DND-41 (cell line): ENCODE data around the gene SND1.

Experiments used
- ATAC-seq: fragments of 200-7000 bp; cut with Tn5 transposase; 3 replicates; pipeline ENCODE4 v1.9.1; 2021; ENCODE audit warnings: low read depth; ENCODE audit not compliant: insufficient read depth
- DNase-seq: peaks from one replicate; pipeline ENCODE4 v3.0.0-alpha.2; 2020
- H2AFZ ChIP-seq: 2 replicates; pipeline ENCODE4 v1.6.0; 2012; ENCODE audit warnings: low read depth, low read length
- H3K27ac ChIP-seq: 2 replicates; pipeline ENCODE4 v1.5.1; 2012; ENCODE audit warnings: low read length, inconsistent platforms
- H3K27me3 ChIP-seq: fragments of 200-600 bp; sonication (generic); 2 replicates; pipeline ENCODE4 v1.6.0; 2012; ENCODE audit warnings: low read length, mild to moderate bottlenecking, inconsistent platforms; ENCODE audit not compliant: insufficient read depth, poor library complexity
- H3K36me3 ChIP-seq: 2 replicates; pipeline ENCODE4 v1.5.1; 2012; ENCODE audit warnings: low read length, inconsistent platforms; ENCODE audit not compliant: insufficient read depth
- H3K4me1 ChIP-seq: 2 replicates; pipeline ENCODE4 v1.5.1; 2012; ENCODE audit warnings: mild to moderate bottlenecking, low read length; ENCODE audit not compliant: insufficient read depth
- H3K4me2 ChIP-seq: 2 replicates; pipeline ENCODE4 v1.6.0; 2012; ENCODE audit warnings: mild to moderate bottlenecking, moderate library complexity, low read length, inconsistent platforms; ENCODE audit not compliant: insufficient read depth
- H3K4me3 ChIP-seq, 2 experiments: fragments of 200-600 bp in 1 of 2; shearing (Covaris generic) in 1 of 2; 2 replicates each; pipeline ENCODE4 v1.5.1; 2012 to 2016; ENCODE audit warnings: inconsistent platforms in 2 of 2, low read length in 2 of 2, mild to moderate bottlenecking in 2 of 2, low read depth in 1 of 2, moderate library complexity in 1 of 2
- H3K79me2 ChIP-seq: 2 replicates; pipeline ENCODE4 v1.6.0; 2012; ENCODE audit warnings: low read length, inconsistent platforms; ENCODE audit not compliant: insufficient read depth
- H3K9ac ChIP-seq: 2 replicates; pipeline ENCODE4 v1.6.0; 2012; ENCODE audit warnings: low read depth, mild to moderate bottlenecking, inconsistent platforms, low read length, moderate library complexity
- H3K9me3 ChIP-seq: 2 replicates; pipeline ENCODE4 v1.5.1; 2012; ENCODE audit warnings: low read length, moderate library complexity, mild to moderate bottlenecking, inconsistent platforms; ENCODE audit not compliant: insufficient read depth, severe bottlenecking
- H4K20me1 ChIP-seq: 2 replicates; pipeline ENCODE4 v1.6.0; 2012; ENCODE audit warnings: low read length; ENCODE audit not compliant: insufficient read depth
- CTCF ChIP-seq: IDR thresholded peaks from 2 replicates; pipeline ENCODE4 v1.5.1; 2012; ENCODE audit warnings: borderline replicate concordance, low read length, moderate library complexity, mild to moderate bottlenecking; ENCODE audit not compliant: poor library complexity, severe bottlenecking; ENCODE audit errors: extremely low read depth
- EZH2 ChIP-seq: IDR thresholded peaks from 3 replicates; pipeline ENCODE4 v1.6.1; 2012; ENCODE audit warnings: borderline replicate concordance, low read depth, mild to moderate bottlenecking, moderate library complexity, low read length, inconsistent platforms; ENCODE audit not compliant: severe bottlenecking

Gene SND1

GRCh38 chr7:127890726-127891125 lies 238.7 kb downstream of the SND1 start:
- Histone ChIP-seq H3K27me3 (no peaks in the 10 kb centered on the region), H4K20me1 (no peaks in the 10 kb centered on the region), H3K27ac (no peak overlapping the region), H3K9ac (no peak overlapping the region), H3K4me3 (no peak overlapping the region), H3K4me2 (no peak overlapping the region), H3K9me3 (no peaks in the 10 kb centered on the region), H3K79me2 (no peaks in the 10 kb centered on the region), H3K36me3 (peaks cover 52% of the 10 kb centered on the region), H2AFZ (no peak overlapping the region), H3K4me1 (no peaks in the 10 kb centered on the region)
- ATAC-seq (no peak), DNase-seq (no peak)
- TF ChIP-seq CTCF, result no peak
- no peak for TF ChIP-seq EZH2

DNA sequence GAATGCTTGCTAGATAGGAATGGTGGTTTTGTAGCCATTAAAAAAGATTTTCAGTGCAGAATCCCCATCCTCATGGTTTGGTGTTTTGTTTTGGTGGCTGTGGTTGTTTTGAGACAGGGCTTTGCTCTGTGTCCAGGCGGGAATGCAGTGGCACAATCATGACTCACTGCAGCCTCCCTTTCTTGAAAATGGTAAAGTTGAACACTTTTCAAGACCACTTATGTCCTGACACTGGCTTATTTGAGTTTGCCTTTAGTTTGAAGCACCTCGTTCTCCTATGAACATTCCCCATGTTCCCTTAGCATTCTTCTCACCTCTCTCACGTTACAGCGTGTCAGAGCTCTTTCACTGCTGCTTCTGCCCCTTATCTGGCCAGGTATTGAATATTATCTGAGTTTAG lies 239.2 kb downstream of the SND1 start:
- ATAC-seq (no peak), DNase-seq (no peak)
- Histone ChIP-seq H4K20me1 (no peaks in the 10 kb centered on the region), H3K36me3 (peaks cover 52% of the 10 kb centered on the region), H3K79me2 (no peaks in the 10 kb centered on the region), H3K9me3 (no peaks in the 10 kb centered on the region), H3K4me2 (no peak overlapping the region), H3K4me1 (no peaks in the 10 kb centered on the region), H2AFZ (no peak overlapping the region), H3K9ac (no peak overlapping the region), H3K4me3 (no peak overlapping the region), H3K27me3 (no peaks in the 10 kb centered on the region), H3K27ac (no peak overlapping the region)
- TF ChIP-seq EZH2 (no peak), CTCF (no peak)

DNA sequence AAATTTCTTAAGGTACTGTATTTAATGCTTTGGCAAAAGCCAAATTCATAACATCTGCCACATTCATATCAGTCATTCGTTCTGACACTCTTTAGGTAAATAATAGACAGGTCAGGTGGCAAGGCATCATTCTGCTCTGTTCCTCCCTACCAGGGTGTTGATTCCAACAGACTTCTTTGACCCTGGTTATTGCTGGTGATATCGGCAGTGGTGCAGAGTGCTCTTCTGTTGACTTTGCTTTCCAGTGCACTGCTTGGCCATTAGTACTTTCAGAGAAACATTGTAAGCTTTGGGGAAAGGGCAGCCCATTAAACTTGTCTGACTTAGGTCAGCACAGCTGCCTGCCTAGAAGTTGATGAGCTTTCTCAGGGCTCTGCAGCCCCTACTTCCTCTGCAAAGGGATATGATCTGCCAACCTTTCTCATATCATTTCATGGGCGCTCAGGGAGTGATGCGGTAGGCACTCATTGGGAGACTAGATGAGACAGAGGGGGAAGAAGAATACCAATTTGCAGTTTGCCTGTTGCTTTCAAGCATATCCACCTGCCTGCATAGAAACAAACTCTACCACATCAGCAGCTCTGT lies 240.0 kb downstream of the SND1 start:
- peaks cover 52% of the 10 kb centered on the region for H3K36me3 ChIP-seq
- no peak overlapping the region for H3K4me3 ChIP-seq
- H3K9ac ChIP-seq, result no peak overlapping the region
- no peak overlapping the region for H3K4me2 ChIP-seq
- TF ChIP-seq CTCF, result no peak
- TF ChIP-seq EZH2, result no peak
- no peak overlapping the region for H3K27ac ChIP-seq
- no peaks in the 10 kb centered on the region for H3K4me1 ChIP-seq
- no peaks in the 10 kb centered on the region for H3K79me2 ChIP-seq
- no peaks in the 10 kb centered on the region for H3K27me3 ChIP-seq
- no peak for DNase-seq
- no peaks in the 10 kb centered on the region for H4K20me1 ChIP-seq
- H2AFZ ChIP-seq, result no peak overlapping the region
- no peaks in the 10 kb centered on the region for H3K9me3 ChIP-seq
- no peak for ATAC-seq
